Ascending aorta (tissue), 2 donors: ENCODE data around the gene RAPGEF1. TPM values are rescaled to one million over a fixed set of nuclear protein-coding genes. Genes with fewer than 3 reads are reported as not detected.

Source experiments
- DNase-seq, 2 donors: peaks; one replicate each; pipeline ENCODE4 v3.0.0-alpha.2; 2019; ENCODE audit warnings: low spot score in 2 of 2
- H3K27ac ChIP-seq, 2 donors: fragments of 200-600 bp; sonication (generic); one replicate each; pipeline ENCODE4 v1.5.1; 2016 to 2017; ENCODE audit warnings: mild to moderate bottlenecking in 1 of 2
- H3K27me3 ChIP-seq: fragments of 200-600 bp; sonication (generic); one replicate; pipeline ENCODE4 v1.5.1; 2017
- H3K36me3 ChIP-seq, 2 donors: fragments of 200-600 bp; sonication (generic); one replicate each; pipeline ENCODE4 v1.5.1; 2016
- H3K4me1 ChIP-seq, 2 donors: fragments of 200-600 bp; sonication (generic); one replicate each; pipeline ENCODE4 v1.5.1; 2016 to 2017; ENCODE audit warnings: mild to moderate bottlenecking in 1 of 2
- H3K4me3 ChIP-seq, 2 donors: fragments of 200-600 bp; sonication (generic); one replicate each; pipeline ENCODE4 v1.5.1; 2016 to 2017; ENCODE audit warnings: mild to moderate bottlenecking in 1 of 2
- H3K9me3 ChIP-seq, 2 donors: fragments of 200-600 bp; sonication (generic); one replicate each; pipeline ENCODE4 v1.5.1; 2016
- intact Hi-C: fragments of 100-400 bp; cut with DNase I; formaldehyde crosslinking; loops from one replicate; pipeline ENCODE4 v1.15.1; 2023
- total RNA-seq: library from RNA; depleted of rRNA; stranded (reverse); fragments of >200 nt; gene quantifications from one replicate; pipeline ENCODE4 v1.1.0, GENCODE V29; 2016
- TF ChIP-seq, protein P1 (sequence below), 3 experiments: fragments of 200-600 bp in 2 of 3; fragments of 450-650 bp in 1 of 3; sonication (generic) in 2 of 3; IDR thresholded peaks; one replicate each; pipeline ENCODE4 v1.5.1; 2016 to 2019; ENCODE audit warnings: antibody characterized with exemption in 3 of 3, mild to moderate bottlenecking in 1 of 3, moderate library complexity in 1 of 3

The RAPGEF1 gene
- total RNA-seq, 1 donor from 2014 or later, result 95.5 TPM

DNA sequence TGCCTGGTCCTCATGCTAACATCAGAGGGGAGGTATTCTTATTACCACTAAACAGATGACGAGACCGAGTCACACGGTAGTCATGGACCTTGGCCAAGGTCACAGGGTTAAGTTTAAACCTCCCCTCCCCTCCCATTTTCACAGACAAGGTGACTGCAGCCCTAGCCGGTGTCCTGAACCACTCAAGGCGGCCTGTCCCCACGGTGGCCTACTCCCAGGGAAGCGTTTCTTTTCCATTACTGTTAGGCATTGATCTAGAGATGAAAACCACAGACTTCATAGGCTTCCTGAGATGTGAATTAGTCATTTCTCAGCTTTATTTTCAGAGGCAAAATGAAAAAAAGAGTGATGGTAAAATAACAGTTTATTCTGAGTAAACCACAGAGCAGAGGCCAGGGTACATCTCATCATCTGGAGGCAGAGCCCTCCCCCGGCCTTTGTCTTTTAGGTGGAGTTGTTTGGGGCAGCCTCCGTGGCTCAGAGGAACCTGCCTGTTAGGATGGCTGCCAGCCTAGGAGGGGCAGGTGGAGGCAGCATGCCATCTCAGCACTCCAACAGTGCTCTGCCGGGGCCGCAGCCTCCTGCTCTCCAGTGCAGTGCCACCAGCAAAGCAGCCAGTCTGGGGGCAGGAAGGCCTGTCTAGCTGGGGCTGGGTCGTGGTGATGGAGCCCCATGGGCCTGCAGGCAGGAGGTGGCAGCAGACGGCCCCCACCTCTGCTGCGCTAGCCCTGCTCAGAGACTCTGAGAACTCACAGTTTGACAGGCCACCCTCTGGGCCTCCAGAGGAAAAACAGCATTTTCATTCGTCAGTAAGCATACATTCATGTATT, 71.2 kb downstream of the RAPGEF1 start:
- Histone ChIP-seq H3K27ac (peak overlapping the region; percentile 93 to 96), H3K9me3 (no peaks in the 10 kb centered on the region), H3K36me3 (no peaks in the 10 kb centered on the region), H3K27me3 (no peaks in the 10 kb centered on the region), H3K4me1 (peaks cover 23 to 61% of the 10 kb centered on the region in 2 donors), H3K4me3 (no peak overlapping the region)
- intact Hi-C loops, result no loop called here
- TF ChIP-seq, protein P1, sequence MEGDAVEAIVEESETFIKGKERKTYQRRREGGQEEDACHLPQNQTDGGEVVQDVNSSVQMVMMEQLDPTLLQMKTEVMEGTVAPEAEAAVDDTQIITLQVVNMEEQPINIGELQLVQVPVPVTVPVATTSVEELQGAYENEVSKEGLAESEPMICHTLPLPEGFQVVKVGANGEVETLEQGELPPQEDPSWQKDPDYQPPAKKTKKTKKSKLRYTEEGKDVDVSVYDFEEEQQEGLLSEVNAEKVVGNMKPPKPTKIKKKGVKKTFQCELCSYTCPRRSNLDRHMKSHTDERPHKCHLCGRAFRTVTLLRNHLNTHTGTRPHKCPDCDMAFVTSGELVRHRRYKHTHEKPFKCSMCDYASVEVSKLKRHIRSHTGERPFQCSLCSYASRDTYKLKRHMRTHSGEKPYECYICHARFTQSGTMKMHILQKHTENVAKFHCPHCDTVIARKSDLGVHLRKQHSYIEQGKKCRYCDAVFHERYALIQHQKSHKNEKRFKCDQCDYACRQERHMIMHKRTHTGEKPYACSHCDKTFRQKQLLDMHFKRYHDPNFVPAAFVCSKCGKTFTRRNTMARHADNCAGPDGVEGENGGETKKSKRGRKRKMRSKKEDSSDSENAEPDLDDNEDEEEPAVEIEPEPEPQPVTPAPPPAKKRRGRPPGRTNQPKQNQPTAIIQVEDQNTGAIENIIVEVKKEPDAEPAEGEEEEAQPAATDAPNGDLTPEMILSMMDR (IDR thresholded peaks at IDR 0.05), result no peak
- peak in 1 of 2 donors; percentile 66 for DNase-seq

DNA sequence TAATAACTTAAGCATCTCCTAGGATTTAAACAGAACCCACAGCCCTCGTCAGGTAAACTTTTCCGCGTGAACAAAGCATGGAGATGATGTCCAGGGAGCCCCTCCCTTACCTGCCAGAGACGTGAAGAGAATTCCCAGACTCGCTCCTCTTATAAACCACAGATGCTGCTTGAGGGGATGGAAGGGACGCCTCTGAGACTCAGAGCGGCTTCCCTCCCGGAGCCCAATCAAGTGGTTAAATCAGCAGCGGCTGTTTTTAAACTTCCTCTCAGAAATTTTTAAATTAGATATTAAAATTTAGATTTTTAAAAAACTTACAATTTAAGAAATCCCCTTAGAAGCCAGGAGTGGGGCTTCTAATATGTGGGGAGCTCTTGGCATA, 71.8 kb downstream of the RAPGEF1 start:
- H3K27me3 ChIP-seq, result no peaks in the 10 kb centered on the region
- TF ChIP-seq, protein P1 (IDR thresholded peaks at IDR 0.05), result no peak
- no peaks in the 10 kb centered on the region for H3K9me3 ChIP-seq
- H3K4me3 ChIP-seq, result no peak overlapping the region
- peaks cover 23 to 56% of the 10 kb centered on the region in 2 donors for H3K4me1 ChIP-seq
- H3K36me3 ChIP-seq, result no peaks in the 10 kb centered on the region
- peak overlapping the region; percentile 93 to 96 for H3K27ac ChIP-seq
- intact Hi-C loops, result no loop called here
- DNase-seq, result no peak

DNA sequence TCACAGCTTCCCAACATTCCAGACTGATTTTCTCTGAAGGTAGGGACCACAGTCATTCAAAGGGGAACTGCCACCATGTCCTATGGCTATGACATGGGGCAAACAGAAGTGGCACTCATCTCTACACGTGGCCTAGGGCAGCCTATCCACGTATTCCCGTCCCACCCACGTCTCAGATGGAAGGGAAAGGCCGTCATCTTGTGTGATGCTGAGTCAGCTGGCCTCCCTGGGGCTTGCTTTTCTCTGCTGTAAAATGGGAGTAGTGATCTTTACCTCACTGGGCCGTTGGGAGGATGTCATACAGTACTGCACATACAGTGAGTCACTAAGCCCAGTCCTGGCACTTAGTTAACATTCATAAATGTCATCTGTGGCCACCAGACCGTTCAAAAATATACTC, 72.3 kb downstream of the RAPGEF1 start:
- Histone ChIP-seq H3K4me1 (peaks cover 19 to 52% of the 10 kb centered on the region in 2 donors), H3K27me3 (no peaks in the 10 kb centered on the region), H3K4me3 (no peak overlapping the region), H3K9me3 (no peaks in the 10 kb centered on the region), H3K36me3 (no peaks in the 10 kb centered on the region), H3K27ac (peak overlapping the region; percentile 93 to 96)
- TF ChIP-seq, protein P1 (IDR thresholded peaks at IDR 0.05), result no peak
- intact Hi-C loops, result no loop called here
- DNase-seq, result peak in 1 of 2 donors; percentile 66

DNA sequence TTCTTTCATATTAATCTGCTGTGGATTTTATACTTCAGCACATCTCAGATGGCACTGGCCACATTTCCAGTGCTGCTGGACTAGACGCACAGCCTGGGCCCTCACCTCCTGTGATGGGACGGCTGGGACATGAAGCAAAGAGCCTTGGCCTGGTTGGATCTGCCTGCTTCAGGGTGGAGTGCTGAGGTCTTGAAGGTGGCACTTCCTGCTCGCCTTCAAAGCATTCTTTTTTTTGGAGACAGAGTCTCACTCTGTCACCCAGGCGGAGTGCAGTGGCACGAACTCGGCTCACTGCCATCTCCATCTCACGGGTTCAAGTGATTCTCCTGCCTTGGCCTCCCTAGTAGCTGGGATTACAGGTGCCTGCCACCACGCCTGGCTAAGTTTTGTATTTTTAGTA, 73.1 kb downstream of the RAPGEF1 start:
- intact Hi-C loops, result no loop called here
- no peak overlapping the region for H3K4me3 ChIP-seq
- H3K27me3 ChIP-seq, result no peaks in the 10 kb centered on the region
- peaks cover 19 to 46% of the 10 kb centered on the region in 2 donors for H3K4me1 ChIP-seq
- H3K27ac ChIP-seq, result peak overlapping the region; percentile 93 to 96
- no peak for DNase-seq
- no peaks in the 10 kb centered on the region for H3K36me3 ChIP-seq
- TF ChIP-seq, protein P1 (IDR thresholded peaks at IDR 0.05), result no peak
- no peaks in the 10 kb centered on the region for H3K9me3 ChIP-seq

DNA sequence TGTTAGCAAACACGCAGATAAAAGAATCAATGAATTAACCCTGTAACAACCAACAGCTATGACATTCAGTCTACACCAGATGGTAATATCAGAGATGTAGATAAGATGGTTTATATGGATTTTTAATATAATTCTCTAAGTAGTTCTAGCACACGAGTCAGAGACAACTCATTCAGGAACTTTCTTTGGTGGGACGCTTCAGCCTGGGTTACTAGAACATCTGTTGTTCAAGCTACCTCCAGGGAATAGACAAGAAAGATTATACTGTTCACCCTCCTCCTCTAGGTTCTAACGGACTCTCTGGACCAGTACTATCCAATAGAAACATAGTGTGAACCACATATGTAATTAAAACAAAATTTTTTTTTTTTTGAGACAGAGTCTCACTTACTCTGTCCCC, 73.8 kb downstream of the RAPGEF1 start:
- no peak overlapping the region for H3K27ac ChIP-seq
- H3K27me3 ChIP-seq, result no peaks in the 10 kb centered on the region
- no peak for DNase-seq
- H3K4me3 ChIP-seq, result no peak overlapping the region
- H3K4me1 ChIP-seq, result peaks cover 19 to 38% of the 10 kb centered on the region in 2 donors
- H3K9me3 ChIP-seq, result no peaks in the 10 kb centered on the region
- H3K36me3 ChIP-seq, result no peaks in the 10 kb centered on the region
- intact Hi-C loops, result no loop called here
- TF ChIP-seq, protein P1 (IDR thresholded peaks at IDR 0.05), result no peak
